Activated T-helper 17 cell treated with anti-CD3 and anti-CD28 coated beads, Interleukin-2, amount 50 U/mL, for 72 hours (primary cell): ENCODE measurements around the gene PAX5. TPM values are rescaled to one million over a fixed set of nuclear protein-coding genes. Genes with fewer than 3 reads are reported as not detected.

ENCODE experiments used
- ATAC-seq: fragments of 150-1000 bp; cut with Tn5 transposase; replicated peaks from 2 replicates; pipeline ENCODE4 v1.10.0; 2021; ENCODE audit warnings: mild to moderate bottlenecking, moderate library complexity
- H3K27ac Mint-ChIP-seq: one replicate; pipeline ENCODE4 v1.8.0; 2022; ENCODE audit warnings: mixed read lengths
- H3K27me3 Mint-ChIP-seq: one replicate; pipeline ENCODE4 v1.8.0; 2022; ENCODE audit warnings: mixed read lengths
- H3K36me3 Mint-ChIP-seq: one replicate; pipeline ENCODE4 v1.8.0; 2022; ENCODE audit warnings: low read depth, mild to moderate bottlenecking, mixed read lengths
- H3K4me1 Mint-ChIP-seq: one replicate; pipeline ENCODE4 v1.8.0; 2022; ENCODE audit warnings: mixed read lengths
- H3K4me3 Mint-ChIP-seq: one replicate; pipeline ENCODE4 v1.8.0; 2022; ENCODE audit warnings: mild to moderate bottlenecking, mixed read lengths
- H3K9me3 Mint-ChIP-seq: one replicate; pipeline ENCODE4 v1.8.0; 2022; ENCODE audit warnings: mixed read lengths
- total RNA-seq, 2 donors: library from RNA; stranded (reverse); gene quantifications; one replicate each; pipeline ENCODE4 v1.2.3, GENCODE V29; 2022

The PAX5 gene
- total RNA-seq, 2 donors from 2014 or later = 0.30 to 0.66 TPM

DNA sequence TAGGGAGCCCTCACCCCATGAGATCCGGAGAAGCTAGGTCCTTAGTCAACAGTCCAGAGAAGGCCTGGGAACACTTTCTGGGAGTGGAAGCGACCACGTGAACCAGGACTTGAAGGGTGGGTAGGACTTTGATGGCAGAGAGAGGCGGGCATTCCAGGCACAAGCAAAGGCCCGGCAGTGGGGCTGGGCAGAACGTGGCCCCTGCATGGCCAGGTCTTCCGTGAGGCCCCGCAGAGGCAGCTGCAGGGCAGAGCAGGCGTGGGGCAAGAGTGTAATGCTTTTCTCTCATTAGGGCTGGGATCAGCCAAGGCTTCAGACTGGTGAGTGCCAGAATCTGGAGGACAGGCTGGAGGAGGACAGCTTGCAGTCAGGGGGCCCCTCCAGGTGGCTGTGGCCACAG, 184.1 kb downstream of the PAX5 start:
- H3K27me3 Mint-ChIP-seq = no peaks in the 10 kb centered on the region
- H3K36me3 Mint-ChIP-seq = no peaks in the 10 kb centered on the region
- ATAC-seq = no peak
- no peak overlapping the region for H3K27ac Mint-ChIP-seq
- no peaks in the 10 kb centered on the region for H3K9me3 Mint-ChIP-seq
- no peak overlapping the region for H3K4me3 Mint-ChIP-seq
- no peaks in the 10 kb centered on the region for H3K4me1 Mint-ChIP-seq

DNA sequence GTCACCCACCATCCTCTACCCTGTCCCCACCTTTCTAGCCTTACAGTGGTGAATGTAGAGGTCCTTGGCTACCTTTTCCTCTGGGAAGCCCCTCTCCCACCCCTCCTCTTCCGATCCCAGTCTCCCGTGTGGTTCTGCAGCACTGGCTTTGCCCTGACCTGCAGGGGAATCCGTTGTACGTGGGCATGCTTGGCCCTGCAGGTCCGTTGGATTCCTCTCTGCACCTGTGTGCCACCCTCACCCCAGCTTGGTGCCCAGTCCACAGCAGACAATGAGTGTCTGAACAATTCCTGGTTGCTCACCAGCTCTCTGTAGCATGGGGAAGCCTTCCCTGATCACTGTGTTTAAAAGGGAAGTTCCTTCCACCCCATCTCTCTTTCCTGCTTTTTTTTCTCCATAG, 185.1 kb downstream of the PAX5 start:
- H3K4me3 Mint-ChIP-seq = no peak overlapping the region
- no peaks in the 10 kb centered on the region for H3K36me3 Mint-ChIP-seq
- H3K27me3 Mint-ChIP-seq = no peaks in the 10 kb centered on the region
- H3K27ac Mint-ChIP-seq = no peak overlapping the region
- no peak for ATAC-seq
- H3K4me1 Mint-ChIP-seq = no peaks in the 10 kb centered on the region
- no peaks in the 10 kb centered on the region for H3K9me3 Mint-ChIP-seq

DNA sequence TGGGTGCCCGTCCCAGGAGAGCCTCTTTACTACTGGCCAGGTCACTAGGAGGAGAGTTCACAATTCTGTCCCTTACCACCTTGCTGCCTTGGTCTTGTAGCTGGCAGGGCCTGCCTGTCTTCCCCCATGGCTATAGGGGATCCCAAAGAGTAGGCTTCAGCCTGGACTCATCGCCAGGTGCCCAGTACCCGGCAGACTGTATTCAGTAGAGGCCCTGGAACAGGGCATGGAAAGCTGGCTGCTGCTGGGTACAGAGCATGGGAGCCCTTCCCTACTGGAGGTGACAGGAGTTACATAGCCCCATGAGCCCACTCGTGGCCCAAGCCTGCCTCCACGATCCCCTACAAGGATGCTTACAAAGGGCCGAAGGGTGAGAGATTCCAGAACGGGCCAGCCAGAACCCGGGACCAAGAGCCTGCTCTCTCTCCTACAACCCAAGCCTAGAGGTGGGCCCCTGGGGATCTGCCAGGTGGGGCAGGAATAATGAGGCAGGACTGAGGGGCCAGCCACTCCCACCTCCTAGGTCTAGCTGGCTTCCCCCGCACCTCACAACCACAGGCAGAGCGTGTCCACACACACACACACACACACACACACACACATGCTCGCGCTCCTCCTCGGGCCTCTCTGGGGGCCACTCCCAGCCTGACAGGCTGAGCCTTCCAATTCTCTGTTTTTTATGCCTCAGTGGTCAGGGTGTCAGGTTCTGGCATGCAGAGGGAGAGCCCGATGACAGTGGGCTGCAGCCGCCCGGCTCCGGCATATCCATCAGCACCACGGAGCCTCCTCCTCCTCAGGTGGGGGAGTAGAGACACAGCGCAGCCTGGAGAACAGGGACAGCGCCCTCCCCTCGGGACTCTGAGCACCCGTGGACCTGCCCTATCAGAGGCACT, 186.0 kb downstream of the PAX5 start:
- no peak for ATAC-seq
- no peak overlapping the region for H3K4me3 Mint-ChIP-seq
- no peaks in the 10 kb centered on the region for H3K9me3 Mint-ChIP-seq
- H3K36me3 Mint-ChIP-seq = no peaks in the 10 kb centered on the region
- H3K27ac Mint-ChIP-seq = no peak overlapping the region
- H3K27me3 Mint-ChIP-seq = no peaks in the 10 kb centered on the region
- H3K4me1 Mint-ChIP-seq = no peaks in the 10 kb centered on the region

DNA sequence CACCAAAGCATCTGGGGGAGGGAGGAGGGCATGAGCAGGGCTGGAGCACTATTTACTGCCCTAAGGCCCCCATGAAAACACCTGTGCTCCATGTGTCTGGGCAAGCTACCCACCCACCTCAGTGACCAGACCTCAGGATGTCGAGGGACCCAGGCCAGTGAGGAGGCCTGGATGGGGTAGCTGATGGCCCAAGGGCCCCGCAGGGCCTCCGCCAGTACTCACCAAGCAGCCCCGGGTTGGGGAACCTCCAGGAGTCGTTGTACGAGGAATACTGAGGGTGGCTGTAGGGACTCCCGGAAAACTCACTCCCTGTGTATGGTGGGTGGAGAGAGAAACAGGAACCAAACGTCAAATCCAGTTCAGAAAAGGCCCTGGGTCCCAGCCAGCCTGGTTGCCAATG, 187.4 kb downstream of the PAX5 start:
- ATAC-seq = no peak

DNA sequence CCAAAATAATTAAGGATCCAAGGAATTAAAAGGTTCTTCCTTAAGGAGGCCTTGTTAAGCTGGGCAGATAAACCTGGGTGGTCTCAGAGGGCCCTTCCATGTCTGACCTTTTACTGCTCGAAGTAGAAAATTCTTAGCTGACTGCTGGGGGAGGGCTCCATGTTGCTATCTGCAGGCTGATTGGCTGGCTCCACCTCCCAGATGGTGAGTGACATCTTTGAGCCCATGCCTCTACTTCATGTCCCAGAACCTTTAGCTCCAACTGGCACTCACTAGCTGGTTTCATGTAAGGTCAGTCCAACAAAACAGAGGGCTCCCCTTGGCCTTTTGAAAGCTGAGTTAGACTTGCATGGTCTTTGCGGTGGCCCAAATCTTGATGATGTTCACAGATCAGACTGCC, 188.2 kb downstream of the PAX5 start:
- no peaks in the 10 kb centered on the region for H3K4me1 Mint-ChIP-seq
- no peaks in the 10 kb centered on the region for H3K36me3 Mint-ChIP-seq
- H3K27ac Mint-ChIP-seq = no peak overlapping the region
- H3K27me3 Mint-ChIP-seq = peaks cover 9% of the 10 kb centered on the region
- no peak for ATAC-seq
- H3K4me3 Mint-ChIP-seq = no peak overlapping the region
- H3K9me3 Mint-ChIP-seq = no peaks in the 10 kb centered on the region

More for the DNA sequence above, 187.4 kb downstream of the PAX5 start:
- no peaks in the 10 kb centered on the region for H3K9me3 Mint-ChIP-seq
- no peaks in the 10 kb centered on the region for H3K4me1 Mint-ChIP-seq
- peaks cover under 1% of the 10 kb centered on the region for H3K27me3 Mint-ChIP-seq
- no peak overlapping the region for H3K27ac Mint-ChIP-seq
- H3K4me3 Mint-ChIP-seq = no peak overlapping the region
- H3K36me3 Mint-ChIP-seq = no peaks in the 10 kb centered on the region

DNA sequence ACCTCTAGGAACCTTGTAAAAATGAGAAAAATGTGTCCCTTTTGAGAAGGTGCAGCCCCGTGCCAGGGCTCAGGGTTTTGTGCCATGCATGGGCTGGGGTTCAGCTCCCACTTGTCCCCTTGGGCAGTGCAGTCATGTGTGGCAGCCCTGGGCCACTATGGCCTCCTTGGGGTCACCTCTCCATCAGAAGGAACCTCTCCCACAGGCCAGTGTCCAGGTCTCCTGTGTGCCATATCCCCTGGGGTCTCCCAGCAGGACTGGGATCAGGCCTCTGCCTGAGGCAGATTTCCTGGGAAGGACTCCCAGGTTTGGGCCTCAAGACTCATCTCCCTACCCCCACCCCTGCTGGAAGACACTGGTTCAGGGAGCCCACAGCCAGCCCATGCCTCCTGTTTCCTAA, 189.1 kb downstream of the PAX5 start:
- no peaks in the 10 kb centered on the region for H3K4me1 Mint-ChIP-seq
- H3K27me3 Mint-ChIP-seq = peaks cover 12% of the 10 kb centered on the region
- H3K4me3 Mint-ChIP-seq = no peak overlapping the region
- H3K9me3 Mint-ChIP-seq = no peaks in the 10 kb centered on the region
- no peak overlapping the region for H3K27ac Mint-ChIP-seq
- H3K36me3 Mint-ChIP-seq = no peaks in the 10 kb centered on the region
- no peak for ATAC-seq

DNA sequence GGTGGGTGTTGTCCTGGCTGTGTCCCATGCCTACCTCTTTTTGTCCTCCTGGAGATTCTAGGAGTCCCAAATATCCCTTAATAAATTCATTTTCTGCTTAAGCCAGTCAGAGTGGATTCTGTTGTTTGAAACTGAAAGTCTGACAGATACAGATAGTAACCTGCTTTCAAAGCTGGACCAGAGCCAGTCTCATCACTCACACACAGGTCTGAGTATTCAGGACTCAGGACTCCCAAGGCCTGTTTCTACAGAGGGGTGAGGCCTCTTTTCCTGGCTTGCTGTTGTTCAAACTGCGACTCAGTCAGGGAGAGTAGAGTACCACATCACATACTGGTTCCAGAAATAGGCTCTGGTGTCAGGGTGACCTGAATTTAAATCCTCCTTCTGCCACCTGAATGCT, 190.1 kb downstream of the PAX5 start:
- H3K4me3 Mint-ChIP-seq = no peak overlapping the region
- peaks cover 17% of the 10 kb centered on the region for H3K27me3 Mint-ChIP-seq
- H3K27ac Mint-ChIP-seq = no peak overlapping the region
- H3K9me3 Mint-ChIP-seq = no peaks in the 10 kb centered on the region
- H3K36me3 Mint-ChIP-seq = no peaks in the 10 kb centered on the region
- no peaks in the 10 kb centered on the region for H3K4me1 Mint-ChIP-seq
- peak; percentile 35 for ATAC-seq

DNA sequence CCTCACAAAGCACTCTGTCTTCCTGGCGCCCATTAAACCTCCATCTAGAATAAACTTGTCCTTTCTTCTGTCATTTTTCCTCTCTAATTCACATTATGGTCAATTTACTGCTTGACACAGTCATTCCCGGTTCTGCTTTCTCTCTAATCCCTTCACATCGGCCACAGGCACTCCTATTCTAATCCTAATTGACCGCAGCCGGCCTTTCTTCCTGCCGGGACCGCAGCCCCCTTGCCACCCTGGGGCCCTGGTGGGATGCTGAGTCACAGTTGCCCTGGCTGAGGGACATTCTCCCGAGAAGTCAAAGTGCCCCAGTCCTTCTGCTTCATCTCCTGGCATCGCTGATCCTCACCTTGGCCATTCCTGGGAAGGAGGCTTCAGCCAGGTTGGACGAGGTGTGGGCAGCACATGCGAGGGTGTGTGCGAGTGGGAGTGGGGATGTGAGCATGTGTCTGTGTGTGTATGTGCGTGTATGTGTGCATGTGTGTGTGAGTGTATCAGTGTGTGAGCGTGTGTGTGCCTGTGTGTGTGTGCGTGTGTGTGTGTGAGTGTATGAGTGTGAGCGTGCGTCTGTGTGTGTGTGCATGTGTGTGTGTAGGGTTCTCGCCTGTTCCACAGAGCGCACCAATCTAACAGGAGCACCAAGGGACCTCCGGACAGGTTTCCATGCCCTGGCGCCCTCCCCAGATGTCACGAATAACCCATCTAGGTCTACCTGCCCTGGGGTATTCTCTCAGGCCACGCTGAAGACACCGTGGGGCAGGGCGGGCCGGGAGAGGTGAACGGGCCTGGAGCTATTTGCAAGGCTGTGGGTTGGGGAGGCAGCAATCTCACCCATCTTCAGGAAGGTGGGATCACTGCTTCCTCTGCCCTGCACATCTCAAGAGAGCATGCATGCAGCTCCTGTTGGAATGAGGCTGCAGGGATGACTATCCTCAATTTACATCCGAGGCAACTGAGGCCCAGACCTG, 191.2 kb downstream of the PAX5 start:
- Mint-ChIP-seq H3K27me3 (peaks cover 17% of the 10 kb centered on the region), H3K27ac (no peak overlapping the region), H3K4me3 (no peak overlapping the region), H3K9me3 (no peaks in the 10 kb centered on the region), H3K4me1 (no peaks in the 10 kb centered on the region), H3K36me3 (no peaks in the 10 kb centered on the region)
- no peak for ATAC-seq

DNA sequence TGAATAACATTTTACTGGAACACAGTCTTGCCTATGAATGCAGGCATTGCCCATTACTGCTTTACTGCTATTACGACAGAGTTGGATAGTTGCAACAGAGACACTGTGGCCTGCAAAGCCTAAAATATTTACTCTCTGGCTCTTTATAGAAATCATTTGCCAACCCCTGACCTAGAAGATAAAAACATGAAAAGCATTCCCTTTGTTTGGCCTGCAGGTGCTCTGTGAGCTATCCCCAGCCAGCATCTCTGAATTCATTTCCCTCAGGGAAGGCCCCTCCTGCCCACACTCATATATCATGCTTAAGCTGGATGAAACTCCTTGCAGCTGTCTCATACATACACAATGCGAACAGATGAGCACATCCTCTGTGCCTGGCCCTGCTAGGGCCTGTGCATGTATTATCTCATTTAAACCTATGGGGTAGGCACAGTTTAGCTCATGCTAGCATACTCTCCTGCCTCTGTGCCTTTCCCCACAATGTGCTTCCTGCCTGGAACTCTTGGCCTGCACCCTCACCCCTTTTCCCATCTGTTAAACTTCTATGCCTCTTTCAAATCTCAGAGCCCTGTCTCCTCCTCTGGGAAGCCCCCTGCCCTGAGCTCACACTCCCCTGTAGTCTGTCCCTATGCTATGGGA, 193.1 kb downstream of the PAX5 start:
- no peaks in the 10 kb centered on the region for H3K4me1 Mint-ChIP-seq
- ATAC-seq = peak; percentile 41

DNA sequence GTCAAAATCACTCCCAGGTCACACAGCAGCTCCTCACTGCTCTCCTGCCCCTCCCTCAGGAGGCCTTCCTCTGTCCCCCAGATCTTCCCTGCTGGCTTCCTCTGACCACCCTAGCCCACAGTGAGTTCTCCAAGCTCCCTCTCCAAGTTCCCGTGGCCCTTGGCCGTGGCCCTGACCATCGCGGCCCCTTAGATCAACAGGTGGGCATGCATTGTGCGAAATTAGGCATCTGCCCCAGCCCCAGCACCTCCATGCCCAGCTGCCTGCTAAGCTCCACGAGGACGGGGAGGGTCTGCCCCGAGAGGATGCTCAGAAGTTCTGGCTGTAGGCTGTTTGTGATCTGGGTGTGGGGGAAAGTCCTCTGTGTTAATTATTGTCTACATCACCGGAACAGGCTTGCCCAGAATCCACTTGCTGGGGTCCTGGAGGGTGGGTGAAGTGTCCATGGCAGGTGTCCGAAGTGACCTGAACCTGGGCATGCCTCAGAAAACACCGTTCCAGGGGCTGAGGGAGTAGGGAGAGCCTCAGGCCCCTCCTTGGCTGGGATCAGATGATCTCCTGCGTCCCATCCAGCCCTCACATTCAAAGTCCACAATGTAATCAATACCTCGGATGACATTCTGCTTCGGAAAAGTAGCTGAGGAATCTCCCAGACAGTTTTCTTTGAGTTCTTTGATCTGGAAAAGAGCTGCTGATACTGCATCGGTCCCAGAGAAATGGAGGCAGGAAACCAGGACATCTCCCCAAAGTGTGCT, 194.8 kb downstream of the PAX5 start:
- Mint-ChIP-seq H3K27me3 (peaks cover 17% of the 10 kb centered on the region), H3K4me1 (no peaks in the 10 kb centered on the region), H3K9me3 (no peaks in the 10 kb centered on the region), H3K4me3 (no peak overlapping the region), H3K27ac (no peak overlapping the region), H3K36me3 (no peaks in the 10 kb centered on the region)
- no peak for ATAC-seq

More for the DNA sequence above, 193.1 kb downstream of the PAX5 start:
- Mint-ChIP-seq H3K36me3 (no peaks in the 10 kb centered on the region), H3K27me3 (peaks cover 17% of the 10 kb centered on the region), H3K4me3 (no peak overlapping the region), H3K27ac (no peak overlapping the region), H3K9me3 (no peaks in the 10 kb centered on the region)

DNA sequence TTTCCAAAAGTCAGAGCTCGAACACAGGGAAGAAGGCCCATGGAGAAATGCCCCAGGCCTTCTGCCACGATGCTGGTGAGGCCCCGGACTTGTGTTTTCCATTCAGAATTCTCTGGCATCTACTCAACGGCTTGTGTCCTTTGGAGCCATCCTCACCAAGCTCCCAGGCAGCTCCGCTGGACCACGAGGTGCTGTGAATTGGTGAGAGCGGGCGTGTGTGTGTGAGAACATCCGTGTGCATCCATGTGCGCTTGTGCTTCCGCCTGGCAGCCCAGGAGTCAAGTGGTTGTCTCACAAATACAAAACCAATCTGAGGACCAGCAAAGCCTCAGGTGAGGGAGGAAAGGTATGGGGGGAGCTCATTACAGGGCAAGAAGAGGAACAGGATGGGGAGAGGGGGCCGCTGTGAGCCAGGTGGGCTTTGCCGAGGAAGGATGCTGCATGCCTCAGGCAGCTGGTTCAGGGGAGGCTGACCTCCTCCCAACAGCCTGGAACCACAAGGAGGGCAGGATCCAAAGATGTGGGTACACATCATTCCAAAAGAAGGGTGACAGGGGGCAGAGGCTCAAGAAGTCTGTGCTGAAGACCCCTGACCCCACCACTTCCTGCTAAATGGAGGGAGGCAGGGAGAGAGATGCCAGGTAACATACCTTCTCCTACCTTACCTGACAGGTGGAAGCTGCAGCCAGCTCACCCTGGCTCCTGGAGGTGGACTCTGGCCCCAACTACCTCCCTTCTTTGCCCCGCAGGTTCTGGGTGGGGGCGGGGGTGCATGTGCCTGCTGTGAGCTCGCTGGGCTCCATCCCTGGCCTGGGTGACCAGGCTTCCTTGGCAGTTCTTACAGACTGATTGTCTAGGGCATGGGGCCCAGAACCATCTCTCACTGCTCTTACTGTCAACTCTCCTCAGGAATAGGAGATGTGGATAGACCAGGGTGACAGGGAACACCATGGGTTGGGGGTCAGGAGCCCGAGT, 196.3 kb downstream of the PAX5 start:
- H3K27ac Mint-ChIP-seq = no peak overlapping the region
- no peaks in the 10 kb centered on the region for H3K4me1 Mint-ChIP-seq
- no peak for ATAC-seq
- no peaks in the 10 kb centered on the region for H3K9me3 Mint-ChIP-seq
- peaks cover 17% of the 10 kb centered on the region for H3K27me3 Mint-ChIP-seq
- H3K4me3 Mint-ChIP-seq = no peak overlapping the region
- no peaks in the 10 kb centered on the region for H3K36me3 Mint-ChIP-seq

DNA sequence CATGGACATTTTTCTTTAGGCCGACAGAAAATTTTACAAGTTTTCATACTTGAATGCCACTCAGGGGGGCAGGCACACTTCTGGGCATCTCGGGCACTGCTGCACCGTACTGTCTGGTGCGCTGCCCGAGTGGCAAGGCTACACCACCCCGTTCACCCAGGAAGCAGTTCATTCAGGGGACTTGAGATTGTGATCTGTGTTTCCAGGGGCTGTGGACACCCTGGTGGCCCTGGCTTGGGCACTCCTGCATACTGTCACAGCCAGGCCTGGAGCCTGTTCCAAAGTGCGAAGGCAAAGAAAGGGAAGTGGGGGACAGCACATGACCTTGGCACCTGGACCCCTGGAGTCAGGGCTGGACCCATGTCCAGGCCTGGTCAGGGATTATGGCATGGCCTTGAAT, 197.6 kb downstream of the PAX5 start:
- Mint-ChIP-seq H3K27ac (no peak overlapping the region), H3K9me3 (no peaks in the 10 kb centered on the region), H3K36me3 (no peaks in the 10 kb centered on the region), H3K4me1 (no peaks in the 10 kb centered on the region), H3K4me3 (no peak overlapping the region), H3K27me3 (peaks cover 14% of the 10 kb centered on the region)
- no peak for ATAC-seq
